Stimulated activated CD8-positive, alpha-beta memory T cell treated with anti-CD3 and anti-CD28 coated beads, Interleukin-2, amount 100 ng/mL, for 48 hours (primary cell): ENCODE data around the gene TRIO.

Experiments
- DNase-seq, 2 donors: peaks; one replicate each; pipeline ENCODE4 v3.0.0-alpha.2; 2020; ENCODE audit warnings: low read depth in 2 of 2

TRIO gene

GRCh38 chr5:14325369-14325768, 182.2 kb downstream of the TRIO start:
- no peak for DNase-seq

DNA sequence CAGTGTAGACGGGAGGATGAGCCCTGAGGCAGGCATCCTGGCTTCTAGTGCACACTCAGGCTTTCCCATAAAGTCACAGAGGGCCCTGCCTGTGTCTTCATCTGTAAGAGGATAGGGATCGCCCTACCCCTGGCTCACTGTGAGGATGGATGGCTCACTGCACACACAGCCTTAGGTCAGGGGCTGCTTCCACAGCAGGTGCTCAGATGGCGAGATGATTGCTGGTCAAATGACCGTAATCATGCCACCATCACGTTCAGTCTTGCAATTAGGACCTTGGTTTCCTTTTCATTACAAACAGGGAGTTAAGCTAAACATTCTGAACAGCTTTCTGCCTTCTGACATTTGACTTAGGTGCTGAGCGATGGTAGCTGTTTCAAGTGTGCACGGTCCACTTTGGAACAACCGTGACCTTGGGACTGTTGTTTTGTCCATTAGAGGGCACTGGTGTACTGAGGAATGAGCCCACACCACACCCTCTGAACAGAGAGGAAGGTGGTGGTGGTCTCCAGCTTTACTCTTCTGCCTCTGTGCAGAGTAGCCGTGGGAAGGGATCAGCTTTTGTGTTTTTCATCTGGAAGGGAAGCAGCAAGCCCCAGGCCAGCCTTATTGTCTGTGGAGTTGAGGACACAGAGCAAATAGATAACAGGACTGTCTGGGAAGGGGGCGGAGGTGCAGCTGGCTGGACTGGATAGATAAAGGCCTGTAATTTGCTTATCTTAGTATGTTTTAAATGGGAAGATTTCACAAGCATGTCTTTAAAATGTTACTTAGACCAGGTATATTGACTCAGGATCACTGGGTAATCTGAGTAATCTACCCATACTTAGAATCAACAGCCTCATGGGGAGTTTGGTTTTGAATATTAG, 183.1 kb downstream of the TRIO start:
- DNase-seq, result no peak

GRCh38 chr5:14327624-14328023, 184.5 kb downstream of the TRIO start:
- DNase-seq, result no peak

- no peak for DNase-seq
Observed at GRCh38 chr5:14328144-14328543, 185.0 kb downstream of the TRIO start.

- DNase-seq, result no peak
Observed at GRCh38 chr5:14330291-14330690, 187.1 kb downstream of the TRIO start.

GRCh38 chr5:14330729-14331385, 187.7 kb downstream of the TRIO start:
- no peak for DNase-seq

GRCh38 chr5:14331386-14331781, 188.2 kb downstream of the TRIO start:
- DNase-seq, result no peak

GRCh38 chr5:14332038-14332631, 189.0 kb downstream of the TRIO start:
- DNase-seq, result no peak

- no peak for DNase-seq
Observed at GRCh38 chr5:14332746-14333145, 189.6 kb downstream of the TRIO start.

- no peak for DNase-seq
Observed at GRCh38 chr5:14337593-14337992, 194.5 kb downstream of the TRIO start.

- no peak for DNase-seq
Observed at GRCh38 chr5:14339468-14339867, 196.3 kb downstream of the TRIO start.

DNA sequence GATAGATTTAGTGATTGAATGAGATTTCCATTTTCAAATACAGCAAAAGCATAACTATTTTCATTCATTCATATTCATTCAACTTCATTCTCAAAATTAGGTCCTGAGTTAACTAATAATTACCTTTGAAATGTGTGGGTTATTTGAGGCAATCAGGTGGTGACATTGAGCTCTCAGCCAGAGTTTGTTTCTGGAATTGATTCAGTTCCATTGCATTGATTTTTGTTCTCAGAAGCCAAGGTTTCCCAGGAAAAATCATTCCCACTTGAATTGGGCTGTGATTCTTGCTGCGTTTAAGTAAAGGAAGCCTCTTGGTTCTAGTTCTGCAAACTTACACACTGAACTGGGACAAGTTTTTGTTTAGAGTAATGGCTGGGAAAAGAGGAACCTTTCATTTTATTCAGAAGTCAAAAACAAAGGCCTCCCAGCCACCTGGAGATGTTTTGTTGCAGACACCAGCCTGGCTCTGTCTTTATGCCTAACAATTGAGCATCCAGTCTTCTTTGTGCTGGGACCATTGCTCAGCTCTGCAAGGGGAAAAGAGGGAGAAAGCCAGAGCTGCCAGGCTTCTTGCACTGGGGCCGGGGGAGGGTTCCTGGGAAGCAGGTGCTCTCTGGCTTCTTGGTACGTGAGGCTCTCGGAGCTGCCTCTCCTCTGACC, 198.6 kb downstream of the TRIO start:
- no peak for DNase-seq

DNA sequence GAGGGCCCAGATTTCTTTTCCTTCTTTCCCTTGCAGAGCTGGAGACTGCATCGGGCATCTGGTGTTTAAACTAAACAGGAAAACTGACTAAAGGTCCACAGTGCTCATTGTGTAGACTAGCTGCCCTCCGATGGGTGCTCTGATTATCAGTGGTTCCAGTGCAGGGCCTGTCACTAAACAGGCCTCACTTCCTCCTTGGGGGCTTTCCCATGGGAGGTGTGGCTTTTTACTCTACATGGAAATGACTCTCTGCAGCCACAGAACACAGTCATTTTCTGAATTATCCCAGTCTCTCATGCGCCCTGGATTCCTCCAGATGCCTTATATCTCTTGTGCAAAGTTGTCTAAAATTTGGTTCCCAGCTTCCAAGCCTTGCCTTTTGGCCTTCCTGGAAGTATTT, 199.2 kb downstream of the TRIO start:
- DNase-seq, result no peak

- DNase-seq, result no peak
Observed at GRCh38 chr5:14343376-14343775, 200.2 kb downstream of the TRIO start.

GRCh38 chr5:14347522-14347921, 204.4 kb downstream of the TRIO start:
- DNase-seq, result no peak

- no peak for DNase-seq
Observed at GRCh38 chr5:14348142-14348541, 205.0 kb downstream of the TRIO start.

GRCh38 chr5:14349029-14349428, 205.9 kb downstream of the TRIO start:
- no peak for DNase-seq

DNA sequence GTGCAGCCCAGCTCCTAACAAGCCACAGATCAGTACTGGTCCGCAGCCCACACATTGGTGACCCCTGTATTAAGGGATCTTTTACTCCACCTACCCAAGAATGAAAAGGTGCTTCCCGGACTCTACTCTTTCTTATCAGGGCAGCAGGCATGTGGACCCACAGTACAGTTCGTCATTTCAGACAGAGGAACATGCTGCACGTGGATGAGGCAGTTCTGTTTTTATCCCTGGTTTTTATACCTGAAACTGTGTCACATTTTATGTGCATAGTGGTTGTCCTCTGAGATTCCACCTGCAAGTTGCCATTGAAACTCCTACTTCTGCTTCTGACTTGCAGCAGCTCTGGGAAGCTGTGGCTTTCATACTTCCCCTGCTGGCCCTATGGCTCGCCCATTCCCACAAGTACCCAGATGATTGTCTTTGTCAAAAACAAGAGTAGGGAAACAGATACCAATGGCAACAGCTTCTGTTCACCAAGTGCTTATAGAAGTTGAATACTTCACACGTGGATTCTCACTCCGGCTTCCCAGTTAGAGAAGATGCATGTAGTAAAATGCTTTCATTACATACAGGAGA, 208.0 kb downstream of the TRIO start:
- no peak for DNase-seq

- peak; percentile 27 to 37 for DNase-seq
Observed at GRCh38 chr5:14351845-14352712, 208.9 kb downstream of the TRIO start.

DNA sequence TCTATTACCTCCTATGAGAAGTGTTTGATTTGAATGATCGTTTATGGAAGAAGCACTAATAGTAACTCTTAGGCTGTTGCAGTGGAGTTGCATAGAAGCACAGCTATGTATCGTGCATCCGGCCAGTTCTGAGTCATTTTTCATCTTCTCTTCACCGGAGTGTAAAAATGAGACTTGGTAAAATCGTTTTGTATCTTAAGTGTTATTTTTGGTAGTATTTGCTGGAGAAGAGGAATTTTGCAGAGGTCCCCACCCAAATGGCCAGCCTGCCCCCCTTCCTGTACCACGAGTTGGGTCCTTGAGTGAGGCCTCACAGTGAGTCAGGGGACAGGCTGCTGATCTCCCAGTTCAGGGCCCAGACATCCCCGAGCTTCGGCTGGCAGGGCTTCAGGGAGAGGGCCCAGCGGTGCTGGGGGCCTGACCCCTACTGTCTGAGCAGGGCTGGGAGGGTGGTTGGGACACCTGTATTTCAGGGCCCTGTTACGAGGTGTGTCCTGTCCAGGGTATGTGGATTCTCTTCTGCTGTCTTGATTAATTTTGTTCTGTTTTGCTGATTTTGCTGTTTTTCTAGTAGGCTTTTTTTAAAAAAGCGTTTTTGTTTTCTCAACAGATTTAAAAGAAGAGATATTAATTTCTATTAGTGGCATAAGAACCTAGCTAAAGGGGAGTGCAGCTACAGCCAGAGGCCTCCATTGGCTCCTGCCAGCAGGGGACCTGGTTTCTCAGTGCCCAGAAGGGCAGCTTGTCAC, 210.8 kb downstream of the TRIO start:
- DNase-seq, result no peak
